K562 (cell line): ENCODE measurements around the gene SOCS4. TPM values are rescaled to one million over a fixed set of nuclear protein-coding genes. Genes with fewer than 3 reads are reported as not detected.

Experiments used
- ATAC-seq: fragments of 200-7000 bp; cut with Tn5 transposase; 3 replicates; pipeline ENCODE4 v1.9.1; 2020; ENCODE audit warnings: moderate library complexity
- BruUV-seq: library from RNA; stranded (reverse); fragments of 400-500 nt; replicated peaks from 2 replicates; lab custom pipeline; 2021; lab: Mats Ljungman, UMichigan
- CTCF ChIA-PET: fragments of 300-600 bp; formaldehyde crosslinking; extraction: SDS; loops from one replicate; lab custom pipeline; 2021; ENCODE audit warnings: low intra/inter-chr PET ratio; lab: Yijun Ruan, JAX
- POLR2A ChIA-PET: fragments of 300-600, 350-650 bp; sonication (Branson Sonifier 250); formaldehyde crosslinking; extraction: SDS; loops from one replicate; lab custom pipeline; 2021; ENCODE audit warnings: antibody characterized with exemption, inconsistent platforms; lab: Yijun Ruan, JAX
- DNase-seq, 4 experiments: peaks; one replicate each; pipeline versions ENCODE4 v3.0.0 to v3.0.0-alpha.2; 2011 to 2018; ENCODE audit warnings: low spot score in 3 of 4, mixed read lengths in 3 of 4; ENCODE audit errors: extremely low read depth in 1 of 4
- FAIRE-seq: peaks from 2 replicates; lab custom pipeline; 2011; peaks lifted over from hg19 to GRCh38; lab: Jason Lieb, UNC
- H2AFZ ChIP-seq: 2 replicates; pipeline ENCODE4 v1.6.0; 2011; ENCODE audit warnings: low read depth, low read length, control low read depth, inconsistent platforms
- H3K27ac ChIP-seq: fragments of 200-600 bp; 3 replicates; pipeline ENCODE4 v1.8.0; 2011; ENCODE audit warnings: low read depth, mild to moderate bottlenecking, control low read depth, inconsistent platforms, low read length, moderate library complexity, mixed read lengths; ENCODE audit errors: extremely low read depth
- H3K27me3 ChIP-seq, 2 experiments: fragments of 300-600 bp in 1 of 2; 2 replicates in 1 of 2; 3 replicates in 1 of 2; pipeline versions ENCODE4 v1.6.0 to v1.8.0; 2011; ENCODE audit warnings: inconsistent platforms in 2 of 2, low read length in 2 of 2, mild to moderate bottlenecking in 1 of 2, mixed read lengths in 1 of 2, moderate library complexity in 1 of 2; ENCODE audit not compliant: control insufficient read depth in 2 of 2, insufficient read depth in 2 of 2
- H3K36me3 ChIP-seq: fragments of 300-600 bp; 3 replicates; pipeline ENCODE4 v1.8.0; 2011; ENCODE audit warnings: mild to moderate bottlenecking, low read length, inconsistent platforms; ENCODE audit not compliant: control insufficient read depth, insufficient read depth
- H3K4me1 ChIP-seq, 2 experiments: fragments of 200-600 bp in 1 of 2; replicated peaks in 1 of 2; 2 replicates in 1 of 2; 3 replicates in 1 of 2; pipeline versions ENCODE4 v1.5.1 to v1.8.0; 2011; ENCODE audit warnings: inconsistent platforms in 2 of 2, low read length in 2 of 2, mild to moderate bottlenecking in 1 of 2, mixed read lengths in 1 of 2, moderate library complexity in 1 of 2; ENCODE audit not compliant: control insufficient read depth in 2 of 2, insufficient read depth in 2 of 2
- H3K4me2 ChIP-seq: 2 replicates; pipeline ENCODE4 v1.6.1; 2011; ENCODE audit warnings: low read length, control low read depth, inconsistent platforms, mixed read lengths; ENCODE audit not compliant: insufficient read depth
- H3K4me3 ChIP-seq: fragments of 200-600 bp; sonication (generic), shearing (Covaris generic); 2 replicates; pipeline ENCODE4 v1.5.1; 2016; ENCODE audit warnings: control low read depth, inconsistent platforms
- H3K79me2 ChIP-seq: fragments of 200-600 bp; 3 replicates; pipeline ENCODE4 v1.8.0; 2011; ENCODE audit warnings: low read length, inconsistent platforms; ENCODE audit not compliant: control insufficient read depth, insufficient read depth
- H3K9ac ChIP-seq, 2 experiments: 2 replicates each; pipeline versions ENCODE4 v1.6.0 to v1.6.1; 2011; ENCODE audit warnings: low read depth in 2 of 2, low read length in 2 of 2, control low read depth in 1 of 2, inconsistent platforms in 1 of 2, mild to moderate bottlenecking in 1 of 2, mixed read lengths in 1 of 2; ENCODE audit not compliant: insufficient read depth in 1 of 2
- H3K9me1 ChIP-seq: one replicate; pipeline ENCODE4 v1.6.0; 2011; ENCODE audit warnings: inconsistent platforms, mild to moderate bottlenecking, low read length, moderate library complexity; ENCODE audit not compliant: control insufficient read depth, insufficient read depth
- H3K9me3 ChIP-seq: replicated peaks from 2 replicates; pipeline ENCODE4 v1.5.1; 2011; ENCODE audit warnings: low read depth, low read length, inconsistent platforms; ENCODE audit not compliant: control insufficient read depth, insufficient read depth
- H4K20me1 ChIP-seq: replicated peaks from 2 replicates; pipeline ENCODE4 v1.6.1; 2011; ENCODE audit warnings: low read length, inconsistent platforms, mixed read lengths; ENCODE audit not compliant: control insufficient read depth, insufficient read depth
- NFXL1 ChIP-seq: fragments of 450-650 bp; formaldehyde crosslinking; IDR thresholded peaks from 2 replicates; pipeline ENCODE4 v1.4.0; 2021; ENCODE audit warnings: mild to moderate bottlenecking
- PHF20 ChIP-seq: fragments of 450-650 bp; IDR thresholded peaks from 2 replicates; pipeline ENCODE4 v1.6.1; 2018; ENCODE audit not compliant: partially characterized antibody
- PKNOX1 ChIP-seq: fragments of 450-650 bp; IDR thresholded peaks from 2 replicates; pipeline ENCODE4 v1.6.1; 2016
- RBM17 ChIP-seq: fragments of 200-400 bp; formaldehyde crosslinking; IDR thresholded peaks from 2 replicates; pipeline ENCODE4 v1.6.1; 2017; ENCODE audit warnings: low read depth, mild to moderate bottlenecking, low read length, borderline replicate concordance
- SAFB ChIP-seq: fragments of 200-400 bp; formaldehyde crosslinking; IDR thresholded peaks from 2 replicates; pipeline ENCODE4 v1.6.1; 2017; ENCODE audit warnings: low read depth, low read length, borderline replicate concordance
- SAP30 ChIP-seq: fragments of 200-600 bp; sonication (generic); IDR thresholded peaks from 2 replicates; pipeline ENCODE4 v1.6.1; 2012; ENCODE audit warnings: borderline replicate concordance, low read depth, mild to moderate bottlenecking, moderate library complexity, low read length, control low read depth, inconsistent platforms; ENCODE audit not compliant: insufficient read depth, poor library complexity, severe bottlenecking
- TAF9B ChIP-seq: fragments of 450-650 bp; IDR thresholded peaks from 2 replicates; pipeline ENCODE4 v1.6.1; 2018; ENCODE audit warnings: mild to moderate bottlenecking; ENCODE audit not compliant: partially characterized antibody
- TEAD2 ChIP-seq: fragments of 450-650 bp; IDR thresholded peaks from 2 replicates; pipeline ENCODE4 v1.6.1; 2016; ENCODE audit warnings: missing genetic modification characterization, control low read depth, missing compliant biosample characterization
- ZNF253 ChIP-seq: fragments of 250-450 bp; sonication (Bioruptor Pico); conservative IDR thresholded peaks from 2 replicates; pipeline ENCODE4 v1.6.1; 2021; ENCODE audit warnings: mild to moderate bottlenecking
- ZNF3 ChIP-seq: fragments of 250-450 bp; sonication (Bioruptor Pico); IDR thresholded peaks from 2 replicates; pipeline ENCODE4 v1.5.0; 2021; ENCODE audit warnings: mild to moderate bottlenecking, moderate library complexity
- ZNF311 ChIP-seq: fragments of 250-450 bp; sonication (Bioruptor Pico); IDR thresholded peaks from 2 replicates; pipeline ENCODE4 v1.4.0; 2020; ENCODE audit warnings: mild to moderate bottlenecking, moderate library complexity
- ZNF57 ChIP-seq: fragments of 450-650 bp; formaldehyde crosslinking; IDR thresholded peaks from 2 replicates; pipeline ENCODE4 v1.4.0; 2020; ENCODE audit warnings: mild to moderate bottlenecking, moderate library complexity
- WGBS: fragments of 100-300 bp; shearing (Covaris generic); methylation state at CpG from one replicate; pipeline ENCODE4 v1.1.6; 2016; ENCODE audit warnings: low coverage, mixed read lengths; ENCODE audit not compliant: insufficient coverage; ENCODE audit errors: missing lambda C conversion rate; 5-methylcytosine and 5-hydroxymethylcytosine counted together
- in situ Hi-C: fragments of 300-500 bp; cut with MboI; formaldehyde crosslinking; loops from 4 replicates; pipeline ENCODE4 v1.15.0; 2018; ENCODE audit warnings: inconsistent platforms, mixed read lengths
- intact Hi-C: fragments of 100-400 bp; cut with micrococcal nuclease; formaldehyde crosslinking; loops from 2 replicates; pipeline ENCODE4 v1.14.2; 2022
- polyA plus RNA-seq, 8 experiments: library from polyadenylated mRNA; depleted of rRNA in 4 of 8; stranded (reverse) in 5 of 8; unstranded in 3 of 8; fragments of >200 nt; fragmentation: Nextera tagmentation in 2 of 8; fragmentation: Illumina TruSeq in 1 of 8; extraction: Ambion mirVana in 2 of 8; extraction: Trizol in 1 of 8; gene quantifications; 2 replicates each; pipeline versions ENCODE4 v1.2.1 to v1.2.3, GENCODE V29; 2011 to 2014; ENCODE audit warnings: inconsistent platforms in 1 of 8, missing spikeins in 1 of 8
- total RNA-seq, 7 experiments: library from RNA; depleted of rRNA in 6 of 7; stranded (reverse); fragments of >200 nt in 6 of 7; fragmentation: Illumina TruSeq in 2 of 7; extraction: Trizol in 2 of 7; gene quantifications; 2 replicates each; pipeline versions ENCODE4 v1.2.1 to v1.2.3, GENCODE V29; 2011 to 2021; ENCODE audit warnings: low replicate concordance in 1 of 7
- TF ChIP-seq, protein P1 (sequence below): sonication (generic); formaldehyde crosslinking; IDR thresholded peaks from 2 replicates; pipeline ENCODE4 v1.8.0; 2022; ENCODE audit warnings: missing genetic modification reagents, mild to moderate bottlenecking, borderline replicate concordance
- TF ChIP-seq, protein P2 (sequence below): fragments of 450-650 bp; formaldehyde crosslinking; IDR thresholded peaks from 2 replicates; pipeline ENCODE4 v1.4.0; 2020; ENCODE audit warnings: mild to moderate bottlenecking, moderate library complexity

SOCS4 gene
- total and polyA plus RNA-seq, 9 of the 15 experiments (the other 6 are each of a cell fraction or from before 2014, with no cell fraction given), result 2.6 to 12.7 (median 9.7) TPM

- TF ChIP-seq PKNOX1 (no peak), SAFB (no peak)
Measured at GRCh38 chr14:55075628-55076175, 48.7 kb downstream of the SOCS4 start (continued).

GRCh38 chr14:55077170-55078151 is 50.4 kb downstream of the SOCS4 start:
- Histone ChIP-seq H3K4me2 (no peak overlapping the region), H2AFZ (peak overlapping the region; percentile 55), H3K27me3 (no peaks in the 10 kb centered on the region), H3K9ac (no peak overlapping the region), H3K4me3 (no peak overlapping the region), H3K79me2 (no peaks in the 10 kb centered on the region), H3K4me1 (peaks cover 4 to 10% of the 10 kb centered on the region in 2 experiments; a peak in 1 of 5 replicates), H3K9me3 (no peaks in the 10 kb centered on the region), H3K9me1 (no peaks in the 10 kb centered on the region), H3K36me3 (no peaks in the 10 kb centered on the region), H3K27ac (no peak overlapping the region), H4K20me1 (no peaks in the 10 kb centered on the region)
- POLR2A ChIA-PET, result interaction anchor here (0.6 to 1.5 kb wide), 6 partner anchors 9 to 29 kb away, joined by 3 to 4 read pairs (median 3); no protein-coding TSS in a partner anchor
- CTCF ChIA-PET, result no interaction called here
- ATAC-seq (no peak), DNase-seq (no peak), FAIRE-seq (no peak)
- WGBS, result 55% methylated on average over 16 of the region's 17 CpGs
- intact Hi-C loops (no loop called here), in situ Hi-C loops (no loop called here)
- no TSS peak for BruUV-seq
- TF ChIP-seq, protein P1, sequence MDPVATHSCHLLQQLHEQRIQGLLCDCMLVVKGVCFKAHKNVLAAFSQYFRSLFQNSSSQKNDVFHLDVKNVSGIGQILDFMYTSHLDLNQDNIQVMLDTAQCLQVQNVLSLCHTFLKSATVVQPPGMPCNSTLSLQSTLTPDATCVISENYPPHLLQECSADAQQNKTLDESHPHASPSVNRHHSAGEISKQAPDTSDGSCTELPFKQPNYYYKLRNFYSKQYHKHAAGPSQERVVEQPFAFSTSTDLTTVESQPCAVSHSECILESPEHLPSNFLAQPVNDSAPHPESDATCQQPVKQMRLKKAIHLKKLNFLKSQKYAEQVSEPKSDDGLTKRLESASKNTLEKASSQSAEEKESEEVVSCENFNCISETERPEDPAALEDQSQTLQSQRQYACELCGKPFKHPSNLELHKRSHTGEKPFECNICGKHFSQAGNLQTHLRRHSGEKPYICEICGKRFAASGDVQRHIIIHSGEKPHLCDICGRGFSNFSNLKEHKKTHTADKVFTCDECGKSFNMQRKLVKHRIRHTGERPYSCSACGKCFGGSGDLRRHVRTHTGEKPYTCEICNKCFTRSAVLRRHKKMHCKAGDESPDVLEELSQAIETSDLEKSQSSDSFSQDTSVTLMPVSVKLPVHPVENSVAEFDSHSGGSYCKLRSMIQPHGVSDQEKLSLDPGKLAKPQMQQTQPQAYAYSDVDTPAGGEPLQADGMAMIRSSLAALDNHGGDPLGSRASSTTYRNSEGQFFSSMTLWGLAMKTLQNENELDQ (CRISPR knock-in tag), result no peak
- TF ChIP-seq NFXL1 (CRISPR knock-in tag) (no peak), ZNF253 (CRISPR knock-in tag) (no peak), SAP30 (no peak), TAF9B (no peak), ZNF311 (CRISPR knock-in tag) (no peak), ZNF57 (no peak), ZNF3 (CRISPR knock-in tag) (no peak), TEAD2 (tag) (no peak), PHF20 (no peak), RBM17 (no peak)
- TF ChIP-seq, protein P2, sequence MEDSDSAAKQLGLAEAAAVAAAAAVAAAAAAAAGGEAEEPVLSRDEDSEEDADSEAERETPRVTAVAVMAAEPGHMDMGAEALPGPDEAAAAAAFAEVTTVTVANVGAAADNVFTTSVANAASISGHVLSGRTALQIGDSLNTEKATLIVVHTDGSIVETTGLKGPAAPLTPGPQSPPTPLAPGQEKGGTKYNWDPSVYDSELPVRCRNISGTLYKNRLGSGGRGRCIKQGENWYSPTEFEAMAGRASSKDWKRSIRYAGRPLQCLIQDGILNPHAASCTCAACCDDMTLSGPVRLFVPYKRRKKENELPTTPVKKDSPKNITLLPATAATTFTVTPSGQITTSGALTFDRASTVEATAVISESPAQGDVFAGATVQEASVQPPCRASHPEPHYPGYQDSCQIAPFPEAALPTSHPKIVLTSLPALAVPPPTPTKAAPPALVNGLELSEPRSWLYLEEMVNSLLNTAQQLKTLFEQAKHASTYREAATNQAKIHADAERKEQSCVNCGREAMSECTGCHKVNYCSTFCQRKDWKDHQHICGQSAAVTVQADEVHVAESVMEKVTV (CRISPR knock-in tag), result no peak
